SK-N-SH (cell line): ENCODE results near the gene CTCFL.

ENCODE experiments used
- CTCF ChIP-seq: fragments of 200-600 bp; sonication (generic); IDR thresholded peaks from 2 replicates; pipeline ENCODE4 v1.6.1; 2017; ENCODE audit warnings: antibody characterized with exemption, mild to moderate bottlenecking, moderate library complexity
- EZH2phosphoT487 ChIP-seq: fragments of 200-600 bp; sonication (generic); IDR thresholded peaks from 2 replicates; pipeline ENCODE4 v1.6.1; 2017; ENCODE audit warnings: low read depth, mixed run types, mild to moderate bottlenecking, antibody characterized with exemption, moderate library complexity, borderline replicate concordance
- RFX5 ChIP-seq: IDR thresholded peaks from 2 replicates; pipeline ENCODE4 v1.6.1; 2012; ENCODE audit warnings: mild to moderate bottlenecking, improper control_type of control experiment, low read length

GRCh38 chr20:57495978-57496377 is 29.0 kb downstream of the CTCFL start:
- no peak for TF ChIP-seq RFX5
- TF ChIP-seq EZH2phosphoT487 = no peak
- TF ChIP-seq CTCF = no peak
